Measurements from ENCODE around the gene MESD. TPM values are rescaled to one million over a fixed set of nuclear protein-coding genes. Genes with fewer than 3 reads are reported as not detected.

MESD gene
- polyA plus RNA-seq, 1 of the 3 experiments (the other 2 are of a cell fraction) = 15.2 TPM

- Histone ChIP-seq H3K9me3 (no peaks in the 10 kb centered on the region), H3K27me3 (ENCODE audit: insufficient read depth) (no peaks in the 10 kb centered on the region), H3K4me3 (ENCODE audit: low read depth in 2 of 2, low read length in 1 of 2) (no peak overlapping the region), H3K9ac (no peak overlapping the region), H2AFZ (ENCODE audit: low read depth) (no peak overlapping the region), H3K4me2 (no peak overlapping the region), H3K27ac (ENCODE audit: low read depth in 2 of 2, low read length in 1 of 2) (no peak overlapping the region), H3K36me3 (replicated peaks in 1 of 2; ENCODE audit: control insufficient read depth in 1 of 2, insufficient read depth in 2 of 2, low read length in 1 of 2) (peaks cover 0 to 19% of the 10 kb centered on the region in 2 experiments), H3K4me1 (ENCODE audit: control insufficient read depth in 1 of 2, insufficient read depth in 2 of 2, low read depth in 1 of 2, low read length in 1 of 2) (peaks cover 0 to 3% of the 10 kb centered on the region in 2 experiments; a peak in 1 of 4 replicates), H3K9me2 (no peaks in the 10 kb centered on the region), H3F3A (replicated peaks; ENCODE audit: insufficient read depth) (peaks cover 1% of the 10 kb centered on the region), H3K79me2 (ENCODE audit: insufficient read depth) (no peaks in the 10 kb centered on the region), H4K20me1 (ENCODE audit: insufficient read depth) (no peaks in the 10 kb centered on the region)
- POLR2A ChIA-PET = no interaction called here
- TF ChIP-seq IRF3 (IDR thresholded peaks at IDR 0.05; ENCODE audit: low read depth, low read length) = no peak
- no peak for TF ChIP-seq GABPA (IDR thresholded peaks at IDR 0.05; ENCODE audit: low read depth)
- no peak for TF ChIP-seq MAX (IDR thresholded peaks at IDR 0.05; ENCODE audit: low read depth)
- no peak for TF ChIP-seq CTCF (IDR thresholded peaks at IDR 0.05)
- TF ChIP-seq RFX5 (IDR thresholded peaks at IDR 0.05; ENCODE audit: low read length) = no peak
- DNase-seq = no peak
- 96% methylated on average over 2 of the region's 2 CpGs for WGBS (ENCODE audit: low lambda C conversion rate)
- CTCF ChIA-PET = no interaction called here
Measured at GRCh38 chr15:80931191-80931590, 58.4 kb downstream of the MESD start.

- Histone ChIP-seq H3K27me3 (ENCODE audit: insufficient read depth) (no peaks in the 10 kb centered on the region), H3K9ac (no peak overlapping the region), H3K27ac (ENCODE audit: low read depth in 2 of 2, low read length in 1 of 2) (no peak overlapping the region), H3K4me3 (ENCODE audit: low read depth in 2 of 2, low read length in 1 of 2) (no peak overlapping the region), H4K20me1 (ENCODE audit: insufficient read depth) (no peaks in the 10 kb centered on the region), H3K4me1 (ENCODE audit: control insufficient read depth in 1 of 2, insufficient read depth in 2 of 2, low read depth in 1 of 2, low read length in 1 of 2) (peaks cover 0 to 3% of the 10 kb centered on the region in 2 experiments; a peak in 1 of 4 replicates), H3K4me2 (no peak overlapping the region), H3K9me2 (no peaks in the 10 kb centered on the region), H3F3A (replicated peaks; ENCODE audit: insufficient read depth) (peaks cover 3% of the 10 kb centered on the region), H2AFZ (ENCODE audit: low read depth) (no peak overlapping the region), H3K9me3 (no peaks in the 10 kb centered on the region), H3K36me3 (replicated peaks in 1 of 2; ENCODE audit: control insufficient read depth in 1 of 2, insufficient read depth in 2 of 2, low read length in 1 of 2) (peaks cover 3 to 28% of the 10 kb centered on the region in 2 experiments), H3K79me2 (ENCODE audit: insufficient read depth) (no peaks in the 10 kb centered on the region)
- no peak for DNase-seq
- ChIA-PET CTCF (no interaction called here), POLR2A (no interaction called here)
- 82% methylated on average over 4 of the region's 4 CpGs for WGBS (ENCODE audit: low lambda C conversion rate)
- TF ChIP-seq CHD2 (IDR thresholded peaks at IDR 0.05; ENCODE audit: low read length, partially characterized antibody) = no peak
- TF ChIP-seq JUND (IDR thresholded peaks at IDR 0.05) = no peak
- TF ChIP-seq FOSL2 (IDR thresholded peaks at IDR 0.05; ENCODE audit: borderline replicate concordance, low read depth) = no peak
- TF ChIP-seq POLR2AphosphoS5 (IDR thresholded peaks at IDR 0.05; ENCODE audit: low read depth, low read length) = no peak
- no peak for TF ChIP-seq MEF2A (IDR thresholded peaks at IDR 0.05; ENCODE audit: borderline replicate concordance, low read depth)
- TF ChIP-seq FOXJ3 (CRISPR knock-in tag; IDR thresholded peaks at IDR 0.05) = no peak
- no peak for TF ChIP-seq PBX3 (IDR thresholded peaks at IDR 0.05)
- TF ChIP-seq IRF3 (IDR thresholded peaks at IDR 0.05; ENCODE audit: low read depth, low read length) = no peak
- no peak for TF ChIP-seq ZBTB33 (IDR thresholded peaks at IDR 0.05; ENCODE audit: borderline replicate concordance, low read depth)
- no peak for TF ChIP-seq EP300 (IDR thresholded peaks at IDR 0.05; ENCODE audit: borderline replicate concordance in 1 of 2, low read depth in 1 of 2, low read length in 1 of 2)
- no peak for TF ChIP-seq SMC3 (IDR thresholded peaks at IDR 0.05; ENCODE audit: low read depth, low read length)
- no peak for TF ChIP-seq NFIC (IDR thresholded peaks at IDR 0.05; ENCODE audit: borderline replicate concordance)
- TF ChIP-seq CTCF (IDR thresholded peaks at IDR 0.05) = no peak
- no peak for TF ChIP-seq USF1 (IDR thresholded peaks at IDR 0.05; ENCODE audit: borderline replicate concordance, low read depth)
Measured at GRCh38 chr15:80929689-80930088, 59.9 kb downstream of the MESD start.
